Left forelimb (tissue), 1 donor: Measurements from ENCODE around the gene TARS1.

Experiments
- DNase-seq: peaks from one replicate; pipeline ENCODE4 v3.0.0-alpha.2; 2018; ENCODE audit warnings: low spot score

The TARS1 gene

GRCh38 chr5:33439905-33440481 is 772 bp upstream of the TARS1 start:
- no peak for DNase-seq

GRCh38 chr5:33441241-33442177 is 744 bp downstream of the TARS1 start:
- DNase-seq: no peak

- DNase-seq: no peak
Measured at GRCh38 chr5:33444542-33444941, 3.8 kb downstream of the TARS1 start.

GRCh38 chr5:33445798-33446197 is 5.0 kb downstream of the TARS1 start:
- no peak for DNase-seq

GRCh38 chr5:33448118-33448517 is 7.4 kb downstream of the TARS1 start:
- no peak for DNase-seq

- no peak for DNase-seq
Measured at GRCh38 chr5:33457126-33457525, 16.4 kb downstream of the TARS1 start.

- no peak for DNase-seq
Measured at GRCh38 chr5:33457817-33458216, 17.1 kb downstream of the TARS1 start.

GRCh38 chr5:33460210-33460609 is 19.4 kb downstream of the TARS1 start:
- no peak for DNase-seq

- DNase-seq: no peak
Measured at GRCh38 chr5:33462456-33462855, 21.7 kb downstream of the TARS1 start.

GRCh38 chr5:33465120-33465519 is 24.4 kb downstream of the TARS1 start:
- no peak for DNase-seq

GRCh38 chr5:33468775-33469435 is 28.1 kb downstream of the TARS1 start:
- no peak for DNase-seq

GRCh38 chr5:33470544-33470943 is 29.8 kb downstream of the TARS1 start:
- DNase-seq: no peak

- no peak for DNase-seq
Measured at GRCh38 chr5:33472805-33473409, 32.1 kb downstream of the TARS1 start.

- DNase-seq: no peak
Measured at GRCh38 chr5:33474004-33474403, 33.2 kb downstream of the TARS1 start.

GRCh38 chr5:33474931-33475499 is 34.2 kb downstream of the TARS1 start:
- DNase-seq: no peak

GRCh38 chr5:33475706-33476105 is 34.9 kb downstream of the TARS1 start:
- DNase-seq: no peak

GRCh38 chr5:33476992-33477391 is 36.2 kb downstream of the TARS1 start:
- no peak for DNase-seq

- DNase-seq: no peak
Measured at GRCh38 chr5:33477816-33478215, 37.1 kb downstream of the TARS1 start.

- no peak for DNase-seq
Measured at GRCh38 chr5:33479311-33479710, 38.5 kb downstream of the TARS1 start.

GRCh38 chr5:33480876-33481275 is 40.1 kb downstream of the TARS1 start:
- DNase-seq: no peak

- DNase-seq: no peak
Measured at GRCh38 chr5:33482335-33482734, 41.6 kb downstream of the TARS1 start.

GRCh38 chr5:33487236-33487635 is 46.5 kb downstream of the TARS1 start:
- DNase-seq: no peak
